ENCODE results near the gene CDH12.
"Not testable (repeated sequence)": the region's sequence is repeated elsewhere in the genome, so short reads cannot be mapped to it uniquely, and the experiment has no call there.

Gene CDH12

DNA sequence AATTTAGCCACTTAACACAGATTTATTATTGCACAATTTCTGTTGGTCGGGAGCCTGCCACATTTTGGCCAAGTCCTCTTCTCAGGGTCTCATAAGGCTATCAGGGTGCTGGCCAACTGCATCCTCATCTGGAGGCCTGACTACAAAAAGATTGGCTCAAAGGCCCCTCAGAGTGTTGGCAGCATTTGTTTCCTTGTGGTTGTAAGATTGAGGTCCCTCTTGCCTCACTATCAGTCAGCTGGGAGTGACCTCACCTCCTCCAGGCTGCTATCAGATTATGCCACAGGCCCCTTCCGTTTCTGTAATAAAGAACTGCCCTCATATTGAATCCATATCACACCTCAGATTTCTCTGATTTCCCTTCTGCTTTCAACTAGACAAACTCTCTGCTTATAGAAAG is 698.4 kb downstream of the CDH12 start:
- DNase-seq (ENCODE audit: low read depth in 2 of 2): not testable (repeated sequence)

- not testable (repeated sequence) for DNase-seq (ENCODE audit: low read depth in 2 of 2)
These were observed 701.3 kb downstream of the CDH12 start for GRCh38 chr5:22151801-22152200.

GRCh38 chr5:22140418-22140817 is 712.7 kb downstream of the CDH12 start:
- not testable (repeated sequence) for DNase-seq (ENCODE audit: low read depth in 2 of 2)

DNA sequence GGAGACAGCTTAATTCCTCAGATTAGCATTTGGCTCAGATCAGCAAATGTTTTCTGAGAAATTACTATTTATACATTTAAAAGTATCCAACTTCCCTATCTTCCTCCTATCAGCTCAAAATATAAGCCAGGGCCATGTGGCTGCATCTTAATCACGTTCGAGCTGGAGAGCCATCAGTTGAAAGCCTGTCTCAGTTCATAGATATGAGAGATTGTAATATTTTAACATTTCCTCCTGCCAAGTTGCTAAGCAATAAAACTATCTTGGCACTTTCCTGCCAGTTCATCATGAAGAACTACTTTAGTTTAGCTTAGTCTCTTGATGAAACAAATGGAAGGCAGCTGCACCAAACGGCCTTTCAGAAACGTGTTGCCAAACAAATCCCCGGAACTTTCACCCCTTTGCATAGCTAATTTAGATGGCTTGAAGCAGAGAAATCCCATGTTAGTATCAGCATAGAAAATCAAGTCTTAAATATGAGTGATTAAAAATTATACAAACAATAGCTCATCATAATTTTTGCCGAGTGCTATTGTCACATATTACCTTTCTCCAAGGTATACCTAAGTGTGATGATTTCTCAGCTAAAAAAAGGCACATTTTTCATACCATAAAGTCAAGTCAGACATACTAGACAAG is 713.4 kb downstream of the CDH12 start:
- DNase-seq (ENCODE audit: low read depth in 2 of 2): not testable (repeated sequence)

DNA sequence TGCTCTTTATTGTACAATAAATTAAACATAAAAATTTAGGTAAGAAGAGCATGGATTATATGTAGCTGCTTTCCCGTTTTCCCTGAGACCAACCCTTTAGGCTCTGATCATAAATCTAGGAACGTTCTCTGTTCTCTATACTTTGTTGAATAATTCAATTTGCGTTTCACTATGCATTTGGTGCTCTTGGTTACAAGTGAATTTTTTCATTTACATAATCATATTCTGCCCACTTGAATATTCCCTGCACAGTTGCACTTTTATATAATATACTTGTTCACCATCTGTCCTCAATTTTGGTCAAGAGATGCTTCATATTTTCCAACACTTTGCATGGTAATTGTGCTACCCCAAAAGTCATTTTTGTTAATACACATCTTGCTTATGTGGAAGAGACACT is 741.8 kb downstream of the CDH12 start:
- no peak for DNase-seq (ENCODE audit: low read depth in 2 of 2)

DNA sequence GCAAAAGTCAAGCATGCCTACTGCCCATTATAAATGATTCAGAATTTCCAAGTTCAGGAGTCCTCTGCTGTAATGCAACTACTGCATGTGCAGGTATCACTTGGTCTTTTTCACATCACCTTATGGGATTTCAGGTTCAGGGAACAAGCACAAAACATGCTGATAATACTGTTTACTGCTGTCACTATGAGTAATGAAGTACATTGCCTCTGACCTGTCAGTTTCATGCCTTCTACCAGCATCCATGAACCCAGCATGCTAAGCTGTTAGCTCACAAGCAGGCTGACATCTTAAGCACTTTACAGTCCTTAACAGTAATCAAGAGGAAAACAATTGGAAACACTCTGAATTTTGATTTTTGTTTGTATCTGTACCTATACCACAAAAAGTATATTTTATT is 743.8 kb downstream of the CDH12 start:
- DNase-seq (ENCODE audit: low read depth in 2 of 2): no peak

DNA sequence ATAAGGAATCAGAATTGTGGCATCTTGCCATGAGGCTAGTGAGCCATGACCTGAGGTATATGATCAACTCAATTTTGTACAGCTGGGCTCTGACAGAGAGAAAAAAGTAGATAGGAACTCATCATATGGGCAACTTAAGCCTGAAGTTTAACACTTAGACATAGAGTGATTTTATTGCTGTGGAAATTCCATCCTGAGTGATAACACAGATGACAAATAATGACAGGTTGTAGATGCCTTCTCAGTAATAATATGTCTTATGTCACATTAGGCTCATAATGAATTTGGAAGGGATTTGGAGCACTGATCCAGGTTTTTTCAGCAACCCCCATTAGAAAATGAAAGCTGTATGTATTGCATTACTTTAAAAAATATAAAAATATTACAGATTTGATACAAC is 744.6 kb downstream of the CDH12 start:
- DNase-seq (ENCODE audit: low read depth in 2 of 2): no peak

DNA sequence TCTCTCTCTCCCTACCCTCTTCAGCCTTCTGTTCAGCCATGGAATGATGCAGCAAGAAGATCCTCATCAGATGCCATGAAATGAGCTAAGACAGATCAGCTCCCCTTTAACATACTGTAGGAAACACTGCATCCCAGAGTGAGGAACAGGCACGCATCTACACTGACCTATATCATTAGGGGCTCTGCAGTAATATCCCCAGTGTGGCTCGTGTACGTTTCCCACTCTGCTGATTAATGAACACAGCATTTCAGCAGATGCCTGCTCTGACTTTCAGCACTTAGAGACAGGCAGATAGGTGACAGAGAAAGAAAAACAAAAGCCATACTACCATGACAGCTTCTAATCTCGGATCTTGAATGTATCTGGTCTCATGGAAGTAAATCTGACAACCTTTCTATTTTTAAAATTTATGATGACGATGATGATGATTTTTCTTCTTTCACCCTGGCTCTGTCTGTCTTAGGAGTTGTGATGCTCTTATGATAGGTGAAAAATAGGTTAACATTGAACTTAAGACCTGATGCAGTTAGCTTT is 750.3 kb downstream of the CDH12 start:
- no peak for DNase-seq (ENCODE audit: low read depth in 2 of 2)

GRCh38 chr5:22088517-22088916 is 764.6 kb downstream of the CDH12 start:
- no peak for DNase-seq (ENCODE audit: low read depth in 2 of 2)

DNA sequence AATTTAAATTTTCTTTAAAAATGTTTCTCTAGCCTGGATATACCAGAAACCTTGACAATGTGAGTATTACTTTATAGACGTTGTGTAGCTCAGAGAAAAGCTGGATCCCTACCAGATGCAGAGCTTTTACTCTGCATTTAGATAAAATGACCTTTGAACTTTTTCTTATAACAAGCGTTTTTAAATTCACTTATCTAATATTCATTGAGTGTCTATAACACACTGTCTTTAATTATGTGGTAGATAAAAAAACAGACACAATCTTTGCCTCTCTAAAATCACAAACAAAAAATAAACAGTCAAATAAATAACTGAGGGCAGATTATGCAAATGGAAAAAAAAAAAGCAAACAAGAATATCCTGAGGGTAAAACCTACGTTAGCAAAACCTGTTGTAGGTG is 773.6 kb downstream of the CDH12 start:
- no peak for DNase-seq (ENCODE audit: low read depth in 2 of 2)

GRCh38 chr5:22079002-22079401 is 774.1 kb downstream of the CDH12 start:
- no peak for DNase-seq (ENCODE audit: low read depth in 2 of 2)

- DNase-seq (ENCODE audit: low read depth in 2 of 2): no peak
These were observed 776.6 kb downstream of the CDH12 start for GRCh38 chr5:22076586-22076985.

DNA sequence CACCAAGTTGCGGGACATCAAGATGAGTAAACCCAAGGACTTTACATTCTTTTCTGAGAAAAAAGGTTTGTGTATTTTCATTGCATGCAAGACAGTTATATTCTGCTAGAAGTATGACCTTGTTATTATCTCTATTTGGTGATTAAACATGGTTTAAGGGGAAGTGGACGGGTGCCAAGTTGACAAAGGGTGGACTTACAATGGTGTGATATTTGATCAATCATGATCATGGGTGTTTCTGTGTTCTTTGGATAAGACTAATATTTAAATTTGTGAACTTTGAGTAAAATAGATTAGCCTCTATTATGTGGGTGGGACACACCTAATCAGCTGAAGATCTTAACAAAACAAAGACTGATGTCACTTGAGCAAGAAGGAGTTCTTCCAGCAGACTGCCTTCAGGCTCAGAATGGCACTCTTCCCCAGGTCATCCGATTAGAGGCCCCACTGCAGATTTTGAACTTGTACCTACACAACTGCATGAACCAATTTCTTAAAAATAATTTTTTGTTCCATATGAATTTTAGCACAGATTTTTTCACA is 782.9 kb downstream of the CDH12 start:
- no peak for DNase-seq (ENCODE audit: low read depth in 2 of 2)

- DNase-seq (ENCODE audit: low read depth in 2 of 2): no peak
These were observed 789.4 kb downstream of the CDH12 start for GRCh38 chr5:22063717-22064116.

- DNase-seq (ENCODE audit: low read depth in 2 of 2): no peak
These were observed 794.5 kb downstream of the CDH12 start for GRCh38 chr5:22058620-22059019.

DNA sequence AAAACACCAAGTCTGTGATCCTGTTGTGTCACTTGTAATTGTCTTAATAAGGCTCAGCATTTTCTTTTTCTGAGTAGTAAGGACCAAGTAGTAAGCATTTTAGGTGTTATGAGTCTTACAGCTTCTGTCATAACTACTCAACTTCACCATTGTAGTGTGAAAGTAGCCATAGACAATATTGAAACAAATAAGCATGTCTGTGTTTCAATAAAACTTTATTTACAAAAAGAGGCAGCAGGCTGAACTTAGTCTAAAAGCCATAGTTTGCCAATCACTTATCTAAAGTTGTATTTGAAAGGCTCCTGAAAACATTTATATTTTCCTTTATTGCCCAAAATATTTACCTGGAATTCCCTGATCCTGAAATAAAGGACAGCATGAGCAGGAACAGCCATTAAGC is 796.1 kb downstream of the CDH12 start:
- no peak for DNase-seq (ENCODE audit: low read depth in 2 of 2)

DNA sequence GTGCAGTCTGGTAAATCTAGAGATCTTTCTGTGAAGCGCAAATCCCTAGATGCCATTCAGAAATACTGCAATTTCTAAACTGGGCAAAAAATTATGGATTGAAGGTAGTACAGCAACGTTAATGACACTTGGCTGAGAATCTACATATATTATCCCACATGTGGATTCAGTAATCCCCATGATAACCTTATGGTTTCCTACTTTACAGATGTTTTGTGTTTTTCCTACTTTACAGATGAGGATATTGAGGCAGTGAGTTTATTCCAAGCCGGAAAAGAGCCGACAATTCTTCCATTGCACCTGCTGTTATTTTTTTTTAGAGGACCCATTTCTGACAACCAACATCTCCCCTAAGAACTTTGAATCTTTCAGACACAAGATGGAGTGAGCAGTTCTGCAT is 796.5 kb downstream of the CDH12 start:
- DNase-seq (ENCODE audit: low read depth in 2 of 2): no peak

DNA sequence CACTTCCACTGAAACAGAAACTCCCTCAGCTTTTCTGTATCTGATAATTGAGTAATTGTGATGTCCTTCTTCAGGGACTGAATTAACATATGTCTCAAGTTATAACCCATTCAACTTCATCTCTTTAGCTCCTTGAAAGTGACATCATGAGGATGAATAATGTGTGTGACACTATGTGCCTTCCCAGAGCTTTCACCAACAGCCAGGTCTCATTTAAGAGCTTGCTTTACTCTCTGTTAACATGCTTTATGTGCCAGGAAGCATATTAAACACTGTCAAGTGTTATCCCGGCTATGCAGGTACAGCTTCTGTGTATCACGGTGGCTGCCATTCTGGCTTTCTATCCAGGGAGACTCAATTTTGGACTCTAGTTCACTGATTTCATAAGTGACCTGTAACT is 799.9 kb downstream of the CDH12 start:
- no peak for DNase-seq (ENCODE audit: low read depth in 2 of 2)

- DNase-seq (ENCODE audit: low read depth in 2 of 2): no peak
These were observed 801.3 kb downstream of the CDH12 start for GRCh38 chr5:22051881-22052280.

DNA sequence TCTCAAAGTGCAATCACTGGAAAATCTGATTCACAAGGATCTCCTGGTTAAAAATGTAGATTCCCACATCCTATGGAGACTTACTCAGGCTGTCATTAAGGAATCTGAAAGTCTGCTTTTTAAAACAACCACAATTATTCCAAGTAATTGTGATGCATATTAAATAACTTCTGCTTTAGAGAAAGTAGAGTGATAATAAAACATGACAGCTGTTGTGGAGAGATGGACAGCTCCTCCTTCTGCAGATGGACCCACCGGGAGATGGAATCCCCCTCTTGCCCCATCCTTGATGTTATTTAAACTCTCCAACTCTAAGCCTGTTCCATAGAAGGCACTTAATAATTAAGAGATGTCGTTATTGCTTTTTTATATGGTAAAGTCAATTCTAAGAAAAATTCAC is 802.2 kb downstream of the CDH12 start:
- DNase-seq (ENCODE audit: low read depth in 2 of 2): no peak

DNA sequence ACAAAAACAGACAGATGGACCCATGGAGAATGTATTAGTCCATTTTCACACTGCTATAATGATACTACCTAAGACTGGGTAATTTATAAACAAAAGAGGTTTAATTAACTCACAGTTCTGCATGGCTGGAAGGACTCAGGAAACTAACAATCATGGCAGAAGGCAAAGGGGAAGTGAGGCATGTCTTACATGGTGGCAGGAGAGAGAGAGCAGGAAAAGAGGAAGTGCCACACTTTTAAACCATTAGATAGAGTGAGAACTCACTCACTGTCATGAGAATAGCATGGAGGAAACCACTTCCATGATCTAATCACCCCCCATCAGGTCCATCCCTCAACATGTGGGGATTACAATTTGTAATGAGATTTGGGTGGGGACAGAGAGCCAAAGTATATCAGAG is 808.9 kb downstream of the CDH12 start:
- no peak for DNase-seq (ENCODE audit: low read depth in 2 of 2)

DNA sequence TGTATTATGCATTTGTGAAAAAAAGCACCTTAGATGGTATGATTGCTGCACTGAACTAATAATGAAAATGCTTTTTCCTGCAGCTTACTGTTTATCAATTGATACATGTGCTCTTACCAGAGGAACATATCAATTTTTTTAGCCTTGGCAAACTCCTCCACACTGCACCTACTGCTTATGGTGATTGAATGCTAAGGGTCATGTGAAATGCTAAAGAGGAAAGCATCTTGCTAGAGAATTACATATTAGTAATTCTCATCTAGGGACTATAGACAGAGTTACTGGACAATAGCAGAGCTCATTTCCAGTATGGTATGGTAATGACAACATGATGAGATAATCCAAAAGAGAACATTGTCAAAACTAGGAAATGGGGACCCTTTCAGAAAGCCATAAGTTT is 817.1 kb downstream of the CDH12 start:
- DNase-seq (ENCODE audit: low read depth in 2 of 2): no peak

DNA sequence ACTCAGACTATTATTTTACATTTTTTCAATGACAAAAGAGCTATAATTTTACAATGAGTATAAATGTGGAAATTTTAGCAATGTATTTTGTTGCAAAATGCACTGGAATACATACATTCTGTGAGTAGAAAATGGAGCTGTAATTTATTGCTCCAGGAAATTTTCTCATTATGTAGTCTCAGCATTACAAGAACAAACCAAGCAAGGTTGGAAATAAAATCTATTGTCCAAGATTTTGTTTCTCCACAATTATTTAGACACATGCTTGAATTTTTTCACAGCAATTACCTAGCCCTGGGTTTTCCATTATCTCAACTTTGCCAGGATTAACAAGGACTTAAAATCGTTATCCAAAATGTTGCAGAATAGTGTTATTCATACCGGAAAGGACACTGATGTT is 820.1 kb downstream of the CDH12 start:
- DNase-seq (ENCODE audit: low read depth in 2 of 2): no peak

DNA sequence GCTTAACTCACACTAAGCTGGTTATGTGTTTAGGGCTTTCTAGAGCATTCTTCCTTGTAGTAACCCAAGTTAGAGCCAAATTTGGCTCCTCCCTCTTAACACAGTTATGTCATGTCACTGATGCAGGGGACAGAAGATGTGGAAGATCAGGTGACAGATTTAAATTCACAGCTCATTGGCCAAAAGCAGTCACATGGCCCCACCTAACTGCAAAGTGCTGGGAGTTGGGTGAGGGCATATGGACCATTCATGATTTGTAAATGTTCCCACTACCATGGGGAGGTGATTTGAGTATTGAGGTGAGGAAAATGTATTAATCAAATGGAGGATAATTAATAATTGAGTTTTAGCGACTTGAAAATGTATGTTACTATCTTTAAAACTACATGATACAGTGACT is 829.4 kb downstream of the CDH12 start:
- DNase-seq (ENCODE audit: low read depth in 2 of 2): no peak
